Endodermal cell (in vitro differentiated cells): ENCODE data around the gene CRYBA4. TPM values are rescaled to one million over a fixed set of nuclear protein-coding genes. Genes with fewer than 3 reads are reported as not detected.

ENCODE experiments used
- DNase-seq: peaks from one replicate; pipeline ENCODE4 v3.0.0-alpha.2; 2017
- H3K27ac ChIP-seq: 2 replicates; pipeline ENCODE4 v1.5.1; 2013; ENCODE audit warnings: mild to moderate bottlenecking, low read depth, low read length, moderate library complexity
- H3K27me3 ChIP-seq: 2 replicates; pipeline ENCODE4 v1.6.1; 2013; ENCODE audit warnings: mild to moderate bottlenecking, low read length, moderate library complexity; ENCODE audit not compliant: insufficient read depth, control insufficient read depth, poor library complexity, severe bottlenecking
- H3K36me3 ChIP-seq: 2 replicates; pipeline ENCODE4 v1.7.0; 2013; ENCODE audit warnings: mild to moderate bottlenecking, low read length, moderate library complexity; ENCODE audit not compliant: control insufficient read depth, insufficient read depth
- H3K4me1 ChIP-seq: one replicate; pipeline ENCODE4 v1.7.0; 2013; ENCODE audit warnings: low read length; ENCODE audit not compliant: control insufficient read depth, insufficient read depth
- H3K4me3 ChIP-seq: 2 replicates; pipeline ENCODE4 v1.5.1; 2013; ENCODE audit warnings: mild to moderate bottlenecking, low read length, moderate library complexity
- H3K9ac ChIP-seq: 2 replicates; pipeline ENCODE4 v1.6.1; 2013; ENCODE audit warnings: mild to moderate bottlenecking, low read length, moderate library complexity; ENCODE audit not compliant: poor library complexity, severe bottlenecking; ENCODE audit errors: extremely low read depth
- H3K9me3 ChIP-seq: 2 replicates; pipeline ENCODE4 v1.6.1; 2013; ENCODE audit warnings: mild to moderate bottlenecking, low read length, moderate library complexity; ENCODE audit not compliant: control insufficient read depth
- H3K27ac Mint-ChIP-seq: 2 replicates; pipeline ENCODE4 v1.8.0; 2020; ENCODE audit warnings: mixed read lengths
- H3K27me3 Mint-ChIP-seq: 2 replicates; pipeline ENCODE4 v1.8.0; 2021; ENCODE audit warnings: mild to moderate bottlenecking, mixed read lengths; ENCODE audit not compliant: insufficient read depth
- H3K36me3 Mint-ChIP-seq: 2 replicates; pipeline ENCODE4 v1.8.0; 2020; ENCODE audit warnings: low read depth, mixed read lengths
- H3K4me1 Mint-ChIP-seq: 2 replicates; pipeline ENCODE4 v1.8.0; 2020; ENCODE audit warnings: mixed read lengths
- H3K4me3 Mint-ChIP-seq: 2 replicates; pipeline ENCODE4 v1.8.0; 2020; ENCODE audit warnings: mild to moderate bottlenecking, moderate library complexity, mixed read lengths
- H3K9me3 Mint-ChIP-seq: 2 replicates; pipeline ENCODE4 v1.8.0; 2020; ENCODE audit warnings: mild to moderate bottlenecking, mixed read lengths
- CTCF ChIP-seq: fragments of 200-600 bp; sonication (generic); conservative IDR thresholded peaks from 2 replicates; pipeline ENCODE4 v1.5.0; 2021; ENCODE audit warnings: antibody characterized with exemption, mild to moderate bottlenecking
- WGBS, 2 experiments: methylation state at CpG; one replicate each; pipeline versions ENCODE4 v1.1.5 to v1.1.7; 2013; ENCODE audit warnings: missing lambda C conversion rate in 2 of 2, mixed read lengths in 1 of 2; ENCODE audit not compliant: insufficient coverage in 1 of 2, insufficient read length in 1 of 2; 5-methylcytosine and 5-hydroxymethylcytosine counted together
- total RNA-seq, 2 donors: library from RNA; stranded (reverse); fragmentation: NEBNext Ultra II Directional in 1 of 2; extraction: Animal tissue kit (Norgen Biotek cat#: 25700) in 1 of 2; gene quantifications; 2 replicates in 1 of 2; 3 replicates in 1 of 2; pipeline ENCODE4 v1.2.1, GENCODE V29; 2021

The CRYBA4 gene
- total RNA-seq, 2 donors from 2014 or later: not detected

GRCh38 chr22:26597026-26597425 is 24.7 kb upstream of the CRYBA4 start:
- no peaks in the 10 kb centered on the region for H3K36me3 Mint-ChIP-seq
- H3K27ac ChIP-seq: no peak overlapping the region
- no peak for TF ChIP-seq CTCF
- H3K4me3 Mint-ChIP-seq: no peak overlapping the region
- no peak overlapping the region for H3K27ac Mint-ChIP-seq
- 89 to 93% methylated on average over 3 to 4 of the region's 4 CpGs for WGBS, 2 experiments
- no peaks in the 10 kb centered on the region for H3K9me3 Mint-ChIP-seq
- H3K27me3 Mint-ChIP-seq: no peaks in the 10 kb centered on the region
- DNase-seq: no peak
- H3K27me3 ChIP-seq: no peaks in the 10 kb centered on the region
- no peak overlapping the region for H3K4me3 ChIP-seq
- no peaks in the 10 kb centered on the region for H3K9me3 ChIP-seq
- no peaks in the 10 kb centered on the region for H3K36me3 ChIP-seq
- H3K4me1 Mint-ChIP-seq: peaks cover 32% of the 10 kb centered on the region
- no peak overlapping the region for H3K9ac ChIP-seq
- no peaks in the 10 kb centered on the region for H3K4me1 ChIP-seq

DNA sequence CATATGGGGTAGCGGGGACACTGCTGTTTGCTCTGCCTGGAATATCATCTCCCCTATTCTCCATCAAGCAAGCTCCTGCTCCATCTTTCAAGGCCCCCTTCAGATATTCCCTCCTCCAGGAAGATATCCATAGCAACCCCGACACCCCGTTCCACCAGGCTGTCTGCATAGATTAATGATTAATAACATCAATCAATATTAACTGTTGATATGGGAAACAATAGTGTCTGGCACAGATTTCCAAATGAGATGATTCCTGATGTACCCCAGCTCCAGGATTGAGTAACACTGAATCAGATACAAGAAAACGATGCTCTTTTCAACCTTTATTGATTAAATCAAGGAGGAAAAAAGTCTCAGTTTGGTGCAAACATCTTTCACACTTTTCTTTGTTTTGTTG is 24.3 kb upstream of the CRYBA4 start:
- Histone ChIP-seq H3K27me3 (no peaks in the 10 kb centered on the region), H3K27ac (no peak overlapping the region), H3K9ac (no peak overlapping the region), H3K36me3 (no peaks in the 10 kb centered on the region), H3K4me3 (no peak overlapping the region), H3K9me3 (no peaks in the 10 kb centered on the region), H3K4me1 (no peaks in the 10 kb centered on the region)
- Mint-ChIP-seq H3K36me3 (no peaks in the 10 kb centered on the region), H3K27me3 (no peaks in the 10 kb centered on the region), H3K4me3 (no peak overlapping the region), H3K4me1 (peaks cover 29% of the 10 kb centered on the region), H3K9me3 (no peaks in the 10 kb centered on the region), H3K27ac (no peak overlapping the region)
- DNase-seq: no peak
- TF ChIP-seq CTCF: no peak
- WGBS, 2 experiments: 97 to 100% methylated on average over 1 to 4 of the region's 4 CpGs

DNA sequence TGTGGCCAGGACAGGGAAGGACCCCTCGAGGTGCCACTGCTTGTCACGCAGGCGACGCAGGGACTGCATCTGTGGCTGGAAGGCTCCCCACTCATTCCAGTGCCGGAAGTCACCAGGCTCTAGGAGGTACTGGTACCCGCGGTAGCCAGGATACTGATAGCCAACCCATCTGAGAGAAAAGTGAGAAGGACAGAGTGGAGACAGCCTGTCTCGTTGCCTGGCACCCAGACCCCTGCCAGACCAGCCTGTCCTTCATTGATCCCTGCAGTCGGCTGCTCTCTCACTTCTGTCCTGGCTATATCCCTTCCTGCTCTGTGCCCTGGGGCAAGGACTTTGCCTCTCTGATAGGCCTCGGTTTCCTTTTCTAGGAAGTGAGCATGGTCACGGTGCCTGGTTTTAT is 22.3 kb upstream of the CRYBA4 start:
- no peaks in the 10 kb centered on the region for H3K36me3 ChIP-seq
- H3K4me1 Mint-ChIP-seq: peaks cover 18% of the 10 kb centered on the region
- 84 to 89% methylated on average over 8 to 11 of the region's 11 CpGs for WGBS, 2 experiments
- no peaks in the 10 kb centered on the region for H3K9me3 Mint-ChIP-seq
- DNase-seq: no peak
- no peaks in the 10 kb centered on the region for H3K9me3 ChIP-seq
- no peak overlapping the region for H3K4me3 ChIP-seq
- no peak overlapping the region for H3K9ac ChIP-seq
- H3K4me3 Mint-ChIP-seq: no peak overlapping the region
- no peaks in the 10 kb centered on the region for H3K4me1 ChIP-seq
- H3K27me3 ChIP-seq: no peaks in the 10 kb centered on the region
- TF ChIP-seq CTCF: no peak
- H3K27ac ChIP-seq: no peak overlapping the region
- H3K27ac Mint-ChIP-seq: no peak overlapping the region
- H3K36me3 Mint-ChIP-seq: no peaks in the 10 kb centered on the region
- H3K27me3 Mint-ChIP-seq: no peaks in the 10 kb centered on the region
